Mesendoderm (in vitro differentiated cells): ENCODE measurements around the gene SLC12A9.

ENCODE experiments used
- DNase-seq: peaks from one replicate; pipeline ENCODE4 v3.0.0; 2013
- H2AK5ac ChIP-seq: 2 replicates; pipeline ENCODE4 v1.6.1; 2013; ENCODE audit warnings: low read length, inconsistent platforms
- H2BK120ac ChIP-seq: 2 replicates; pipeline ENCODE4 v1.6.1; 2013; ENCODE audit warnings: low read depth, mild to moderate bottlenecking, low read length, moderate library complexity, mixed read lengths
- H2BK15ac ChIP-seq: replicated peaks from 2 replicates; pipeline ENCODE4 v1.6.1; 2013; ENCODE audit warnings: low read depth, mild to moderate bottlenecking, moderate library complexity
- H2BK5ac ChIP-seq: 2 replicates; pipeline ENCODE4 v1.6.1; 2013; ENCODE audit warnings: low read length, inconsistent platforms
- H3K18ac ChIP-seq: 2 replicates; pipeline ENCODE4 v1.6.1; 2013; ENCODE audit warnings: mild to moderate bottlenecking, low read length, mixed read lengths
- H3K23ac ChIP-seq: one replicate; pipeline ENCODE4 v1.6.1; 2013; ENCODE audit warnings: low read length
- H3K27ac ChIP-seq: 2 replicates; pipeline ENCODE4 v1.5.1; 2013; ENCODE audit warnings: low read depth, mild to moderate bottlenecking, inconsistent platforms, low read length, moderate library complexity
- H3K27me3 ChIP-seq: 2 replicates; pipeline ENCODE4 v1.6.1; 2013; ENCODE audit warnings: low read length, control low read depth, mild to moderate bottlenecking, inconsistent platforms; ENCODE audit not compliant: insufficient read depth, poor library complexity
- H3K36me3 ChIP-seq: 2 replicates; pipeline ENCODE4 v1.6.1; 2013; ENCODE audit warnings: low read length, inconsistent platforms; ENCODE audit not compliant: control insufficient read depth, insufficient read depth
- H3K4ac ChIP-seq: one replicate; pipeline ENCODE4 v1.6.1; 2013; ENCODE audit warnings: low read depth, mild to moderate bottlenecking, low read length, moderate library complexity
- H3K4me1 ChIP-seq: 2 replicates; pipeline ENCODE4 v1.6.1; 2013; ENCODE audit warnings: low read depth, low read length, inconsistent platforms; ENCODE audit not compliant: control insufficient read depth
- H3K4me2 ChIP-seq: 2 replicates; pipeline ENCODE4 v1.6.1; 2013; ENCODE audit warnings: low read length
- H3K4me3 ChIP-seq: 2 replicates; pipeline ENCODE4 v1.5.1; 2013; ENCODE audit warnings: mild to moderate bottlenecking, low read length
- H3K56ac ChIP-seq: one replicate; pipeline ENCODE4 v1.6.1; 2013; ENCODE audit warnings: low read length
- H3K79me1 ChIP-seq: 2 replicates; pipeline ENCODE4 v1.6.1; 2013; ENCODE audit warnings: low read length, inconsistent platforms
- H3K79me2 ChIP-seq: 2 replicates; pipeline ENCODE4 v1.6.1; 2013; ENCODE audit warnings: mild to moderate bottlenecking, low read length; ENCODE audit not compliant: control insufficient read depth, insufficient read depth
- H3K9ac ChIP-seq: 2 replicates; pipeline ENCODE4 v1.6.1; 2013; ENCODE audit warnings: low read length, inconsistent platforms
- H4K5ac ChIP-seq: one replicate; pipeline ENCODE4 v1.6.1; 2013; ENCODE audit warnings: low read length
- H4K8ac ChIP-seq: one replicate; pipeline ENCODE4 v1.6.1; 2013; ENCODE audit warnings: low read depth, mild to moderate bottlenecking, control low read depth, low read length, moderate library complexity
- WGBS: extraction: QIAGEN DNeasy Blood & Tissue Kit; methylation state at CpG from one replicate; pipeline ENCODE4 v1.1.7; 2013; ENCODE audit warnings: low lambda C conversion rate, missing lambda C conversion rate; ENCODE audit not compliant: insufficient coverage; ENCODE audit errors: extremely low coverage; 5-methylcytosine and 5-hydroxymethylcytosine counted together

Gene SLC12A9

DNA sequence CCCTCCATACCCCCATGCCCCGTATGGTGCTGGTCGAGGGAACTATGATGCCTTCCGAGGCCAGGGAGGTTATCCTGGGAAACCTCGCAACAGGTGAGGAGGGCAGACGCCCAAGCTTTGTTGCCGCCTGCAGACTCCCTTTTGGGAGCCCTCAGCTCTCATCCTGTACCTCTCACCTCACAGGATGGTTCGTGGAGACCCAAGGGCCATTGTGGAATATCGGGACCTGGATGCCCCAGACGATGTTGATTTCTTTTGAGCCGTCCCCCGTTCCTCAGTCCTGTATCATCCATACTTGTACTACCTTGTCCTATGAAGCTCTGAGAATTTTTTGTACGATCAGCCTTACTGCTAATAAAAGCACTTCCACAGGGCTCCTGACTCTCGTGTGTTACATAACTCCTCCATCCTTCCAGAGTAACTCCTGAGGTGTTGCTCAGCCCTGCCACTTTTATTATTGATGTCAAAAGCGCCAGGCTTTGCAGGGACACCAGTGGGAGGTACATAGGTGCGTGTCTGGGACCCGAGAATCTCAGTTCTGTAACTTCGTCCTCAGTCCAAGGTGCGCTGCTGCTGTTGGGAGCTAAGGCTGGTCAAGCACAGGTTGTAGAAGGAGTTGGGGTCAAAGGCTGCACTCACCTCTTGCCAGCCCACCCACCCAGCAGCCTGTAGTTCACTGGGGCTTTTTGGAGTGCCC, 35.9 kb downstream of the SLC12A9 start:
- Histone ChIP-seq H3K9ac (peak overlapping the region; percentile 87), H3K4me3 (peak overlapping the region; percentile 71), H4K5ac (no peak overlapping the region), H3K4me1 (peaks cover 2% of the 10 kb centered on the region), H3K79me2 (peaks cover 15% of the 10 kb centered on the region), H3K79me1 (peaks cover 1% of the 10 kb centered on the region), H2BK5ac (no peak overlapping the region), H2BK15ac (no peak overlapping the region), H3K56ac (peak overlapping the region; percentile 98), H2BK120ac (no peak overlapping the region), H3K23ac (no peak overlapping the region), H2AK5ac (no peak overlapping the region), H4K8ac (no peak overlapping the region), H3K36me3 (peaks cover 23% of the 10 kb centered on the region), H3K4me2 (peak overlapping the region; percentile 67), H3K18ac (peak overlapping the region; percentile 70), H3K27ac (peak overlapping the region; percentile 74), H3K27me3 (no peaks in the 10 kb centered on the region), H3K4ac (no peak overlapping the region)
- WGBS: no CpG with 5 or more reads among the region's 18 CpGs
- no peak for DNase-seq

DNA sequence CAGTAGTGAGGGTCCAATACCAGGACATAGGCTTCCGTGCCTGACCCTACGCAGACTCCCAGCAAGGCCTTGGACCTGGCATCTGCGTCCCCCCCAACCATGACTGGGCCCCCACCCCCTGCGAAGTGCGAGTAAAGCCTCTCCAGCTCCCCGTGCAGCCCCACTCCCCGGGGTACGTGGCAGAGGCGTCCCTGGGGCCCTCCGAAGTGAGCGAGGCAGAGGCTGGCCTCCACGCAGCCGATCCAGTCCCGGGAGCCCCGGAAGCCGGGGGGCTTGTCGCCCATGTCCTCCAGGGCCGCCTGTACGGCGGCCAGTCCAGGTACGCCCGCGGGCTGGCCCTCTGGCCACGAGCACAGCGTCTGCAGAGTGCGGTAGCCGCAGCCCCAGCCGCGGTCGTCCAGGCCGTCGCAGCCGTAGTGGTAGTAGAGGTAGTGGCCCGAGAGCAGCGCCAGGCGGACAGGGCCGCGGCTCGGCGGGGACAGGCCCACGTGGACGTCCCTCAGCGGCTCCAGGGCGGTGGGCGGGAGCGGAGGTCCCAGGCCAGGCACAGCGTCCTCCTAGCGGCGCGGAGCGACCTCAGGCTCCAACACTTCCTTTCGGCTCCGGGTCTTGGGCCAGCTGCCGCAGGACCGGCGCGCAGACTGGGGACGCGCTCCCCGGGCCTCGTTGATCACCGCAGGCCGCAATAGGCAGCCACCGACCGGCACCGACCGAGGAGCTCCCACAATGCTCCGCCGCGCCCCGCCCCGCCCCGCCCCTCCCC, 36.7 kb downstream of the SLC12A9 start, which contains the start of gene UFSP1:
TSS of gene UFSP1 (minus strand) at position 728 of the 763 bp plus-strand sequence. CDS start at position 284, 444 bp downstream.
- Histone ChIP-seq H3K4me1 (peaks cover 2% of the 10 kb centered on the region), H3K36me3 (peaks cover 19% of the 10 kb centered on the region), H3K4ac (peak within 1 kb of the TSS; percentile 84), H3K4me2 (peak within 1 kb of the TSS; percentile 90), H2BK5ac (peak within 1 kb of the TSS; percentile 96), H3K23ac (peak within 1 kb of the TSS; percentile 29), H4K5ac (no peak within 1 kb of the TSS), H3K56ac (peak within 1 kb of the TSS; percentile 100), H2BK120ac (peak within 1 kb of the TSS; percentile 17), H3K79me1 (peaks cover 1% of the 10 kb centered on the region), H3K4me3 (peak within 1 kb of the TSS; percentile 71), H3K9ac (peak within 1 kb of the TSS; percentile 97), H3K79me2 (peaks cover 15% of the 10 kb centered on the region), H3K27ac (peak within 1 kb of the TSS; percentile 95), H2BK15ac (no peak within 1 kb of the TSS), H2AK5ac (peak within 1 kb of the TSS; percentile 50), H4K8ac (peak within 1 kb of the TSS; percentile 17), H3K18ac (peak within 1 kb of the TSS; percentile 82), H3K27me3 (no peaks in the 10 kb centered on the region)
- WGBS: no CpG with 5 or more reads among the region's 73 CpGs
- no peak for DNase-seq

DNA sequence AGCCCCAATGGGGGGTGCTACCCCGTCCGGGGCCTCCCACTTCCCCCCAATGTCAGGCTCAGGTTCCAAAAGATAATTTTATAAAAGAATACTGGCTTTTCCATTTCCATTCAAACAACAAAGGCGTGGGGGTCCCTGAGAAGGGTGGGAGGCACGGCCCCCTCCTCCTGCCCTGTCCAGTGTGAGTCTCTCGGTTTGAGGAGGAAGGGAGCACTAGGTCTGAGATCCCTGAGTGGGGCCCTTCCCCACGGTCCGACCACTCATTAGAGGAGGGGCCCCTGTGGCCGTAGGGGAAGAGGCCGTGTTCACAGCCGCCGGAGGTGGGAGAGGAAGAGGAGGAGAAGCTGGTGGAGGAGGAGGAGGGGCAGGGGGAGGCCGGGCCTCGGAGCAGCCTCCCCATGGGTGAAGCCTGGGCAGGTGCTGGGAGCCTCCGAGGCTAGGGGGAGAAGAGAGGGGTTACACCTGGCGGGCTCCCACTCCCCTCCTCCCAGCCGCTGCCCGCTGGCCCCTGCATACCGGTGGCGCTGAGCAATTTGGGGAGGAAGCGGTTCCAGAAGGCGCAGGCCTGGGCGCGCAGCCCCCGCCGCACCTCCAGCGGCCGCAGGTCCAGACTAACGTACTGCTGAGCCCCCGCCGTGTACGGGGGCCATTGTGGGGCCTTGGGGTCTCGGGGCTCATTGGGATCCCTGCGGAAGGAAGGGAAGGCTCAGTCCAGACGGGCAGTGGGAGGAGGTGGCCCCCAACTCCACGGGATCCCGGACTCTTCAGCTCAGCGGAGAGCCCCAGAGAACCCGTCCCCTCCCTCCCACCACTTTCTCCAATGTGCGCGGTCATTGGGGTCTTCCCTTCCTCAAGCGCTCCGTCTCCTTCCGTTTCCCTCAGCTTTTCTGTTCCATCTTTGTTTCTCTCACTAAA, 38.4 kb downstream of the SLC12A9 start:
- DNase-seq: no peak
- peak overlapping the region; percentile 95 for H2BK5ac ChIP-seq
- H4K8ac ChIP-seq: no peak overlapping the region
- peaks cover 7% of the 10 kb centered on the region for H3K36me3 ChIP-seq
- no peak overlapping the region for H2AK5ac ChIP-seq
- H3K9ac ChIP-seq: peak overlapping the region; percentile 97
- peak overlapping the region; percentile 27 for H3K4me3 ChIP-seq
- no peaks in the 10 kb centered on the region for H3K27me3 ChIP-seq
- H3K18ac ChIP-seq: peak overlapping the region; percentile 29
- peak overlapping the region; percentile 95 for H3K27ac ChIP-seq
- H3K23ac ChIP-seq: no peak overlapping the region
- peaks cover 15% of the 10 kb centered on the region for H3K79me2 ChIP-seq
- H3K4ac ChIP-seq: peak overlapping the region; percentile 49
- peak overlapping the region; percentile 1 for H2BK120ac ChIP-seq
- H4K5ac ChIP-seq: peak overlapping the region; percentile 73
- peak overlapping the region; percentile 90 for H3K4me2 ChIP-seq
- H3K4me1 ChIP-seq: peaks cover 2% of the 10 kb centered on the region
- H2BK15ac ChIP-seq: no peak overlapping the region
- no CpG with 5 or more reads among the region's 43 CpGs for WGBS
- peak overlapping the region; percentile 100 for H3K56ac ChIP-seq
- no peaks in the 10 kb centered on the region for H3K79me1 ChIP-seq

DNA sequence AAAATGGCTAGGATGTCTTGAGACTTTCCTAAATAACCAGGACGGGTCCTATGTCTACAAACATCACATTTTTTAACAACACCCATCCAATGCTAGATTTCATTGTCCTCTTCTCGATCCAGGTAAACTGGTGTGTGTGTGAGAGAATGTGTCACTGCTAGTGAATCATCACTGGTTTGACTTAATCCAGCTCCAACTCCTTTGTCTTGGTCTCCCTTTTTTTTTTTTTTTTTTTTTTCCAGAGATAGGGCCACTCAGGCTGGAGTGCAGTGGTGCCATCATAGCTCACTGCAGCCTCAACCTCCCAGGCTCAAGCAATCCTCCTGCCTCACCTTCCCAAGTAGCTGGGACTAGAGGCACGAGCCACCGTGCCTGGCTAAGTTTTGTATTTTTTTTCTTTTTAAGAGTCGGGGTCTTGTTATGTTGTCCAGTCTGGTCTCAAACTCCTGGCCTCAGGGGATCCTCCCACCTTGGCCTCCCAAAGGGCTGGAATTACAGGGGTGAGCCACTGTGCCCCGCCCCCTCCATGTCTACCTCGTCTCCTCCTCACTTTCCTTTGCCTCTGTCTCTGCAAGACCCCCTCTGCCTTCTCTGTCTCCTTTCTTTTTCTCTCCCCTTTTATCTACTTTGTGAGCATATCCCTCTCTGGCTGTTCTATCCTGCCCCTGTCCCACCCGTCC, 39.2 kb downstream of the SLC12A9 start:
- H3K27me3 ChIP-seq: no peaks in the 10 kb centered on the region
- no peak overlapping the region for H3K23ac ChIP-seq
- DNase-seq: peak; percentile 71
- no peak overlapping the region for H4K8ac ChIP-seq
- peaks cover 15% of the 10 kb centered on the region for H3K79me2 ChIP-seq
- H3K18ac ChIP-seq: peak overlapping the region; percentile 29
- no peak overlapping the region for H3K4me3 ChIP-seq
- no peak overlapping the region for H4K5ac ChIP-seq
- H3K4me2 ChIP-seq: peak overlapping the region; percentile 90
- H3K4me1 ChIP-seq: peaks cover 2% of the 10 kb centered on the region
- H2BK15ac ChIP-seq: no peak overlapping the region
- no peak overlapping the region for H2AK5ac ChIP-seq
- H3K9ac ChIP-seq: peak overlapping the region; percentile 97
- H3K36me3 ChIP-seq: peaks cover 3% of the 10 kb centered on the region
- H2BK5ac ChIP-seq: no peak overlapping the region
- H3K4ac ChIP-seq: no peak overlapping the region
- peak overlapping the region; percentile 95 for H3K27ac ChIP-seq
- H2BK120ac ChIP-seq: no peak overlapping the region
- no peaks in the 10 kb centered on the region for H3K79me1 ChIP-seq
- peak overlapping the region; percentile 100 for H3K56ac ChIP-seq
- no CpG with 5 or more reads among the region's 8 CpGs for WGBS
